Heart right ventricle (tissue), 16 donors: ENCODE measurements around the gene RPL27. TPM values are rescaled to one million over a fixed set of nuclear protein-coding genes. Genes with fewer than 3 reads are reported as not detected.
A peak's percentile ranks its signal among the peaks of the same experiment; 100 is the strongest.
"Not testable (repeated sequence)": the region's sequence is repeated elsewhere in the genome, so short reads cannot be mapped to it uniquely, and the experiment has no call there.

Source experiments
- ATAC-seq, 8 donors: fragments of 200-7000 bp; cut with Tn5 transposase; one replicate each; pipeline ENCODE4 v1.9.1; 2020; ENCODE audit warnings: mild to moderate bottlenecking in 8 of 8, moderate library complexity in 8 of 8, moderate number of reproducible peaks in 1 of 8
- DNase-seq, 2 donors: peaks; one replicate each; pipeline ENCODE4 v3.0.0-alpha.2; 2020
- H3K27ac ChIP-seq, 10 donors: fragments of 200-600 bp; sonication (generic) in 2 of 10; one replicate each; pipeline versions ENCODE4 v1.5.0 to v1.8.0; 2020 to 2022; ENCODE audit warnings: mild to moderate bottlenecking in 3 of 10
- H3K27me3 ChIP-seq, 7 donors: fragments of 200-600 bp; one replicate each; pipeline ENCODE4 v1.8.0; 2021 to 2022; ENCODE audit warnings: mild to moderate bottlenecking in 2 of 7
- H3K36me3 ChIP-seq, 9 donors: fragments of 200-600 bp; sonication (generic) in 1 of 9; one replicate each; pipeline versions ENCODE4 v1.5.0 to v1.8.0; 2020 to 2022; ENCODE audit warnings: mild to moderate bottlenecking in 2 of 9
- H3K4me1 ChIP-seq, 9 donors: fragments of 200-600 bp; sonication (generic) in 1 of 9; one replicate each; pipeline versions ENCODE4 v1.5.0 to v1.8.0; 2020 to 2022; ENCODE audit warnings: mild to moderate bottlenecking in 4 of 9
- H3K4me3 ChIP-seq, 10 donors: fragments of 200-600 bp; sonication (generic) in 2 of 10; one replicate each; pipeline versions ENCODE4 v1.5.0 to v1.8.0; 2020 to 2022; ENCODE audit warnings: mild to moderate bottlenecking in 7 of 10, moderate library complexity in 2 of 10
- H3K9me3 ChIP-seq, 11 donors: fragments of 200-600 bp in 10 of 11; sonication (generic) in 2 of 11; one replicate each; pipeline versions ENCODE4 v1.5.0 to v1.8.0; 2013 to 2022; ENCODE audit warnings: mild to moderate bottlenecking in 2 of 11, control low read depth in 1 of 11, moderate library complexity in 1 of 11
- WGBS, 2 donors: extraction: QIAGEN DNeasy Blood & Tissue Kit; methylation state at CpG; one replicate each; pipeline ENCODE4 v1.1.7; 2013; ENCODE audit warnings: inconsistent platforms in 1 of 2; 5-methylcytosine and 5-hydroxymethylcytosine counted together
- intact Hi-C, 10 donors: fragments of 100-400 bp; cut with DNase I; formaldehyde crosslinking; loops; one replicate each; pipeline versions ENCODE4 v1.11.1 to v1.14.2; 2022
- polyA plus RNA-seq, 2 donors: library from polyadenylated mRNA; stranded (reverse); fragments of 200-250 nt; gene quantifications; one replicate each; pipeline ENCODE4 v1.2.3, GENCODE V29; 2013
- total RNA-seq, 10 donors: library from RNA; stranded (reverse); fragmentation: NEBNext Ultra II Directional in 3 of 10; extraction: Animal tissue kit (Norgen Biotek cat#: 25700) in 3 of 10; gene quantifications; one replicate each; pipeline versions ENCODE4 v1.2.1 to v1.2.4, GENCODE V29; 2021 to 2023
- TF ChIP-seq, protein P1 (sequence below), 9 donors: fragments of 200-600 bp; sonication (generic) in 2 of 9; IDR thresholded peaks; one replicate each; pipeline versions ENCODE4 v1.5.0 to v1.8.0; 2021 to 2022; ENCODE audit warnings: antibody characterized with exemption in 9 of 9, mild to moderate bottlenecking in 5 of 9, moderate library complexity in 1 of 9
- donor health status: Arrhythmogenic right ventricular cardiomyopathy.
- donor health status: ischemic (EF 13 %, LVEDD 7.1; RV severe dilation, severe dysfunction).
- donor health status: healthy with polysubstance abuse.
- donor health status: DM: no; HTN: yes; CAD: no.
- donor health status: DM: no; HTN: no; CAD: no.
- donor health status: ischemic (EF 25% LVEDD 6.9; RV normal size, moderate dysfunction).
- donor health status: ischemic (EF 25% LVEDD 5.7; RV mildly dilated, moderate dysfunction).
- donor health status: healthy.
- donor health status: DM: yes; HTN: yes; CAD: no.
- donor health status: Ischemic cardiomyopathy.
- donor health status: ischemic (EF 35%, LVEDD 5.7; RV mildly dilated, moderate dysfunction).
- donor health status: nonischemic (EF 11% LVEDD 7.7; RV severe dilation, severe dysfunction).
- donor health status: DM: yes; HTN: yes; CAD: no.
- donor health status: PGD.
- donor health status: ischemic (EF 29% LVEDD 5.4; RV normal size, mild dysfunction).
- donor health status: nonischemic (EF 23%, LVEDD 6.1; RV moderate dilation, normal function).

The RPL27 gene
- total and polyA plus RNA-seq, 12 donors: 388 to 2,790 (median 583) TPM

DNA sequence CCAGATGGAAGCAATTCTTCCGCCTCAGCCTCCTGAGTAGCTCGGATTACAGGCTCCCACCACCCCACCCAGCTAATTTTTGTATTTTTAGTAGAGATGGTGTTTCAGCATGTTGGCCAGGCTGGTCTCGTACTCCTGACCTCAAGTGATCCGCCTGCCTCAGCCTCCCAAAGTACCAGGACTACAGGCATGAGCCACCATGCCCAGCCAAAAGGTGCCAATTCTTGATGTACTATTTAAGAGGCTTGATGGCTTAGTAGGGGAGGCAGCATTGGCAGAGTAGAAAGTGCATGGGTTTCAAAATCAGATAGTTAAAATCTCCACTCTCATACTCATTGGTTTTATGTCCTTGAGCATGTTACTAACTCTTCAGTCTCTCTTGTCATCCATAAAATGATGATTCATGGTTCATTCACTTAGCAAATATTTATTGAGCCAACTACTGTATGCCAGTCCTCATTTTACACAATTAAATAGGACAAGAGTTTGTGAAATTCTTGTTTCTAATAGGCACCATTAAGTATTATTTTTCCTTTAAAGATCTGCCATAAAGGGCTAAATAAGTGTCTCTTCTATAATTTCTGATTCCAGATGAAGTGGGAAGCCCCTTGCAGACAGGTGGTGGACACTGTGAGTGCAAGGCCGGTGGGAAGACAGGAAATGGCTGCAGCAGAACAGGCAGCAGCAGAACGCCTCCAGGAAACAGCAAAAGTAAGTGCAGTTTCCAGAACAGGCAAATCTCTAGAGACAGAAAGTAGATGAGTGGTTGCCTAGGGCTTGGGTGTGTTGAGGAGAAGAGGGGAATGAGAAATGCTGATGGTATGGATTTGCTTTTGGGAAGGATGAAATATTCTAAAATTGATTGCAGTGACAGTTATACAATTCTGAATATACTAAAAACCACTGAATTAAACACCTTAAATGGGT lies 8.2 kb upstream of the RPL27 start:
- TF ChIP-seq, protein P1, sequence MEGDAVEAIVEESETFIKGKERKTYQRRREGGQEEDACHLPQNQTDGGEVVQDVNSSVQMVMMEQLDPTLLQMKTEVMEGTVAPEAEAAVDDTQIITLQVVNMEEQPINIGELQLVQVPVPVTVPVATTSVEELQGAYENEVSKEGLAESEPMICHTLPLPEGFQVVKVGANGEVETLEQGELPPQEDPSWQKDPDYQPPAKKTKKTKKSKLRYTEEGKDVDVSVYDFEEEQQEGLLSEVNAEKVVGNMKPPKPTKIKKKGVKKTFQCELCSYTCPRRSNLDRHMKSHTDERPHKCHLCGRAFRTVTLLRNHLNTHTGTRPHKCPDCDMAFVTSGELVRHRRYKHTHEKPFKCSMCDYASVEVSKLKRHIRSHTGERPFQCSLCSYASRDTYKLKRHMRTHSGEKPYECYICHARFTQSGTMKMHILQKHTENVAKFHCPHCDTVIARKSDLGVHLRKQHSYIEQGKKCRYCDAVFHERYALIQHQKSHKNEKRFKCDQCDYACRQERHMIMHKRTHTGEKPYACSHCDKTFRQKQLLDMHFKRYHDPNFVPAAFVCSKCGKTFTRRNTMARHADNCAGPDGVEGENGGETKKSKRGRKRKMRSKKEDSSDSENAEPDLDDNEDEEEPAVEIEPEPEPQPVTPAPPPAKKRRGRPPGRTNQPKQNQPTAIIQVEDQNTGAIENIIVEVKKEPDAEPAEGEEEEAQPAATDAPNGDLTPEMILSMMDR (IDR thresholded peaks at IDR 0.05): no peak
- Histone ChIP-seq H3K27ac (no peak overlapping the region), H3K36me3 (peaks cover 0 to 100% (median 40%) of the 10 kb centered on the region in 9 donors), H3K4me1 (peaks cover 0 to 18% (median 0%) of the 10 kb centered on the region in 9 donors), H3K4me3 (no peak overlapping the region), H3K9me3 (no peaks in the 10 kb centered on the region), H3K27me3 (no peaks in the 10 kb centered on the region)
- ATAC-seq: no peak
- no peak for DNase-seq
- intact Hi-C loops: no loop called here
- WGBS, 2 donors: 82 to 88% methylated on average over 6 of the region's 6 CpGs

- TF ChIP-seq, protein P1 (IDR thresholded peaks at IDR 0.05): no peak
- intact Hi-C loops: no loop called here
- Histone ChIP-seq H3K36me3 (peaks cover 0 to 86% (median 40%) of the 10 kb centered on the region in 9 donors), H3K4me1 (peaks cover 0 to 6% (median 0%) of the 10 kb centered on the region in 9 donors), H3K27me3 (no peaks in the 10 kb centered on the region), H3K4me3 (no peak overlapping the region), H3K27ac (no peak overlapping the region), H3K9me3 (no peaks in the 10 kb centered on the region)
- 94 to 96% methylated on average over 6 of the region's 6 CpGs for WGBS, 2 donors
- ATAC-seq (peak in 1 of 8 donors; percentile 11), DNase-seq (no peak)
Measured at GRCh38 chr17:42991471-42991870, 6.7 kb upstream of the RPL27 start.

DNA sequence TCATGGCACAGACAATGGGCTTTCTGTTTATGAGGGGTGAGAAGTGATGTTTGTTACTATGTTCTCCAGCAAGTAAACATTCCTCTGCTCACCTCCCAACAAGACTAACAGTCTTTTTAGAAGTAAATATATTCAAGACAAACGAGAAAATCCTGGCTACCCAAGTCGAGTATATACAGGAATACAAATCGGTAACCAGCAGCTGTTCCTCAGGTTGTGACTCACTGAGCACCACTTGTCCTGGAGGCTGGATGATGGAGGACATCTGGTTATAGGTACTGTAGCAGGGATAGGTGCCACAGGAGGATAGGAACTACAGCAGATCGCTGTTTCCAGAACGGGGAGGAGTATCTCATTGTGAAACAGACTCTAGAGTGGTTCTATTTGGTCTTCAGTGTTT lies 5.3 kb upstream of the RPL27 start:
- Histone ChIP-seq H3K36me3 (peaks cover 0 to 72% (median 31%) of the 10 kb centered on the region in 9 donors), H3K4me3 (no peak overlapping the region), H3K27ac (no peak overlapping the region), H3K27me3 (no peaks in the 10 kb centered on the region), H3K9me3 (no peaks in the 10 kb centered on the region), H3K4me1 (peaks cover 0 to 9% (median 7%) of the 10 kb centered on the region in 9 donors)
- 88 to 90% methylated on average over 5 of the region's 5 CpGs for WGBS, 2 donors
- no peak for DNase-seq
- TF ChIP-seq, protein P1 (IDR thresholded peaks at IDR 0.05): no peak
- no peak for ATAC-seq
- intact Hi-C loops: no loop called here

- H3K27ac ChIP-seq, intact Hi-C loops: not testable (repeated sequence)
Measured at GRCh38 chr17:42993913-42994312, 4.3 kb upstream of the RPL27 start.

More at GRCh38 chr17:42993913-42994312, 4.3 kb upstream of the RPL27 start:
- Histone ChIP-seq H3K4me1 (peaks cover under 1 to 12% (median 9%) of the 10 kb centered on the region in 9 donors), H3K36me3 (peaks cover 0 to 62% (median 28%) of the 10 kb centered on the region in 9 donors)
- DNase-seq, H3K9me3 ChIP-seq, H3K4me3 ChIP-seq, H3K27me3 ChIP-seq, ATAC-seq: not testable (repeated sequence)
- WGBS, 2 donors: 79 to 86% methylated on average over 10 of the region's 10 CpGs
